ENCODE data around the gene TAS2R14. TPM values are rescaled to one million over a fixed set of nuclear protein-coding genes. Genes with fewer than 3 reads are reported as not detected.

TAS2R14 gene
- polyA plus RNA-seq, 1 donor from 2014 or later = 14.9 TPM

DNA sequence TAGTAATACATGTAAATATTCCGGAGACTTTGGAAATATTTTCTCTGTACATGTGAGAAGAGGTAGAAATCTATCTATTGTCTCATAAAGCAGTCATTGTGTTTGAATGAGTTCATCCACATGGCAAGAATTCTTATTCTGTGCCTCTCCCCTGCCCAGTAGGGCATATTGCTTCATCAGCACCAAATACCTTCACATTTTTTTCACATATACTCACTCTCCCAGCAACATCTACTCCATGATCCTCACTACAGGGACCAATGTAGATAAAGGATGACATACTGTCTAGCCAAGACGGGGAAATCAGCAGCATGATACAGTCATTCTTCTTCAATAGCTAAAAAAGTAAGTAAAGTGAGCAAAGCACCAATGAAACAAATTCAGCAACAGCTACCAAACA lies 1.3 kb upstream of the TAS2R14 start:
- no peak overlapping the region for H3K9ac ChIP-seq (ENCODE audit: low read length)
- no peak overlapping the region for H3K4me3 ChIP-seq (ENCODE audit: low read length)
- H4K20me1 ChIP-seq (ENCODE audit: insufficient read depth) = no peaks in the 10 kb centered on the region
- H3K36me3 ChIP-seq (ENCODE audit: insufficient read depth, low read length) = no peaks in the 10 kb centered on the region
- H2AFZ ChIP-seq (ENCODE audit: low read depth, low read length) = no peak overlapping the region
- H3K9me3 ChIP-seq (ENCODE audit: low read length) = no peaks in the 10 kb centered on the region
- H3K4me2 ChIP-seq (ENCODE audit: low read length) = no peak overlapping the region
- H3K27ac ChIP-seq (ENCODE audit: low read length) = no peak overlapping the region
- no peaks in the 10 kb centered on the region for H3K79me2 ChIP-seq (replicated peaks; ENCODE audit: insufficient read depth, low read length)
- no peaks in the 10 kb centered on the region for H3K27me3 ChIP-seq (ENCODE audit: insufficient read depth, low read depth, low read length)
- H3K9me2 ChIP-seq (ENCODE audit: insufficient read depth, low read length) = no peaks in the 10 kb centered on the region
- TF ChIP-seq EZH2 (IDR thresholded peaks at IDR 0.05; ENCODE audit: borderline replicate concordance, insufficient read depth, low read length, poor library complexity, severe bottlenecking) (no peak), POLR2AphosphoS5 (IDR thresholded peaks at IDR 0.05) (no peak), EP300 (conservative IDR thresholded peaks at IDR 0.05; ENCODE audit: poor library complexity, severe bottlenecking) (no peak), SMC3 (conservative IDR thresholded peaks at IDR 0.05; ENCODE audit: poor library complexity) (no peak), RAD21 (conservative IDR thresholded peaks at IDR 0.05) (no peak), MXI1 (conservative IDR thresholded peaks at IDR 0.05; ENCODE audit: poor library complexity, severe bottlenecking) (no peak), TAF1 (IDR thresholded peaks at IDR 0.05; ENCODE audit: low read depth) (no peak)
- TF ChIP-seq, protein P1, sequence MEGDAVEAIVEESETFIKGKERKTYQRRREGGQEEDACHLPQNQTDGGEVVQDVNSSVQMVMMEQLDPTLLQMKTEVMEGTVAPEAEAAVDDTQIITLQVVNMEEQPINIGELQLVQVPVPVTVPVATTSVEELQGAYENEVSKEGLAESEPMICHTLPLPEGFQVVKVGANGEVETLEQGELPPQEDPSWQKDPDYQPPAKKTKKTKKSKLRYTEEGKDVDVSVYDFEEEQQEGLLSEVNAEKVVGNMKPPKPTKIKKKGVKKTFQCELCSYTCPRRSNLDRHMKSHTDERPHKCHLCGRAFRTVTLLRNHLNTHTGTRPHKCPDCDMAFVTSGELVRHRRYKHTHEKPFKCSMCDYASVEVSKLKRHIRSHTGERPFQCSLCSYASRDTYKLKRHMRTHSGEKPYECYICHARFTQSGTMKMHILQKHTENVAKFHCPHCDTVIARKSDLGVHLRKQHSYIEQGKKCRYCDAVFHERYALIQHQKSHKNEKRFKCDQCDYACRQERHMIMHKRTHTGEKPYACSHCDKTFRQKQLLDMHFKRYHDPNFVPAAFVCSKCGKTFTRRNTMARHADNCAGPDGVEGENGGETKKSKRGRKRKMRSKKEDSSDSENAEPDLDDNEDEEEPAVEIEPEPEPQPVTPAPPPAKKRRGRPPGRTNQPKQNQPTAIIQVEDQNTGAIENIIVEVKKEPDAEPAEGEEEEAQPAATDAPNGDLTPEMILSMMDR (IDR thresholded peaks at IDR 0.05; ENCODE audit: poor library complexity, severe bottlenecking) = no peak
- TF ChIP-seq, protein P2, sequence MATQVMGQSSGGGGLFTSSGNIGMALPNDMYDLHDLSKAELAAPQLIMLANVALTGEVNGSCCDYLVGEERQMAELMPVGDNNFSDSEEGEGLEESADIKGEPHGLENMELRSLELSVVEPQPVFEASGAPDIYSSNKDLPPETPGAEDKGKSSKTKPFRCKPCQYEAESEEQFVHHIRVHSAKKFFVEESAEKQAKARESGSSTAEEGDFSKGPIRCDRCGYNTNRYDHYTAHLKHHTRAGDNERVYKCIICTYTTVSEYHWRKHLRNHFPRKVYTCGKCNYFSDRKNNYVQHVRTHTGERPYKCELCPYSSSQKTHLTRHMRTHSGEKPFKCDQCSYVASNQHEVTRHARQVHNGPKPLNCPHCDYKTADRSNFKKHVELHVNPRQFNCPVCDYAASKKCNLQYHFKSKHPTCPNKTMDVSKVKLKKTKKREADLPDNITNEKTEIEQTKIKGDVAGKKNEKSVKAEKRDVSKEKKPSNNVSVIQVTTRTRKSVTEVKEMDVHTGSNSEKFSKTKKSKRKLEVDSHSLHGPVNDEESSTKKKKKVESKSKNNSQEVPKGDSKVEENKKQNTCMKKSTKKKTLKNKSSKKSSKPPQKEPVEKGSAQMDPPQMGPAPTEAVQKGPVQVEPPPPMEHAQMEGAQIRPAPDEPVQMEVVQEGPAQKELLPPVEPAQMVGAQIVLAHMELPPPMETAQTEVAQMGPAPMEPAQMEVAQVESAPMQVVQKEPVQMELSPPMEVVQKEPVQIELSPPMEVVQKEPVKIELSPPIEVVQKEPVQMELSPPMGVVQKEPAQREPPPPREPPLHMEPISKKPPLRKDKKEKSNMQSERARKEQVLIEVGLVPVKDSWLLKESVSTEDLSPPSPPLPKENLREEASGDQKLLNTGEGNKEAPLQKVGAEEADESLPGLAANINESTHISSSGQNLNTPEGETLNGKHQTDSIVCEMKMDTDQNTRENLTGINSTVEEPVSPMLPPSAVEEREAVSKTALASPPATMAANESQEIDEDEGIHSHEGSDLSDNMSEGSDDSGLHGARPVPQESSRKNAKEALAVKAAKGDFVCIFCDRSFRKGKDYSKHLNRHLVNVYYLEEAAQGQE (IDR thresholded peaks at IDR 0.05; ENCODE audit: borderline replicate concordance) = no peak
- H3F3A ChIP-seq (ENCODE audit: insufficient read depth, low read length, poor library complexity, severe bottlenecking) = no peaks in the 10 kb centered on the region

GRCh38 chr12:10936506-10936905 lies 2.6 kb downstream of the TAS2R14 start:
- Histone ChIP-seq H3K9me2 (ENCODE audit: insufficient read depth, low read length) (no peaks in the 10 kb centered on the region), H3F3A (ENCODE audit: insufficient read depth, low read length, poor library complexity, severe bottlenecking) (no peaks in the 10 kb centered on the region), H3K36me3 (ENCODE audit: insufficient read depth, low read length) (no peaks in the 10 kb centered on the region), H3K27me3 (ENCODE audit: insufficient read depth, low read depth, low read length) (no peaks in the 10 kb centered on the region), H2AFZ (ENCODE audit: low read depth, low read length) (no peak overlapping the region), H3K9ac (ENCODE audit: low read length) (no peak overlapping the region), H3K9me3 (ENCODE audit: low read length) (no peaks in the 10 kb centered on the region), H3K4me3 (ENCODE audit: low read length) (no peak overlapping the region), H3K79me2 (replicated peaks; ENCODE audit: insufficient read depth, low read length) (no peaks in the 10 kb centered on the region), H4K20me1 (ENCODE audit: insufficient read depth) (no peaks in the 10 kb centered on the region), H3K27ac (ENCODE audit: low read length) (no peak overlapping the region), H3K4me2 (ENCODE audit: low read length) (no peak overlapping the region)
- TF ChIP-seq TAF1 (IDR thresholded peaks at IDR 0.05; ENCODE audit: low read depth) (no peak), EP300 (conservative IDR thresholded peaks at IDR 0.05; ENCODE audit: poor library complexity, severe bottlenecking) (no peak)

Measured in neural cell (in vitro differentiated cells).